ENCODE measurements around the gene ADCK1. TPM values are rescaled to one million over a fixed set of nuclear protein-coding genes. Genes with fewer than 3 reads are reported as not detected.

Gene ADCK1
- total RNA-seq, 4 donors from 2014 or later, result 7.8 to 22.3 (median 12.6) TPM

- Histone ChIP-seq H3K27ac (no peak overlapping the region), H3K4me1 (no peaks in the 10 kb centered on the region), H3K27me3 (no peaks in the 10 kb centered on the region), H3K4me3 (no peak overlapping the region), H3K9me3 (no peaks in the 10 kb centered on the region), H3K36me3 (no peaks in the 10 kb centered on the region)
- TF ChIP-seq EP300 (IDR thresholded peaks at IDR 0.05; ENCODE audit: low read depth) (no peak), POLR2A (IDR thresholded peaks at IDR 0.05) (no peak), POLR2AphosphoS5 (IDR thresholded peaks at IDR 0.05) (no peak), CTCF (IDR thresholded peaks at IDR 0.05) (no peak)
- intact Hi-C loops (cut with DNase I; ENCODE audit: low total_unique reads) (loop anchor here (10.0 kb wide), 1 partner anchor 698 kb away; no protein-coding TSS in a partner anchor), in situ Hi-C loops (cut with MboI; ENCODE audit: low pct_ligation_motif_present in 1 of 4, low pct_unique_long_range_greater_than_20kb in 1 of 4, low sequenced_read_pairs in 3 of 4) (loop anchor here in 3 of 4 donors (25.0 kb wide), 2 partner anchors 695 to 720 kb away; no protein-coding TSS in a partner anchor)
- WGBS, 2 donors (ENCODE audit: low coverage in 1 of 2), result 100% methylated on average over 3 of the region's 3 CpGs; no CpG with 5 or more reads in 1 of the 2 donors
- DNase-seq, result no peak
Observed at GRCh38 chr14:77866932-77867331, 67.0 kb downstream of the ADCK1 start.

- H3K36me3 ChIP-seq, result no peaks in the 10 kb centered on the region
- TF ChIP-seq EP300 (IDR thresholded peaks at IDR 0.05; ENCODE audit: low read depth) (no peak), CTCF (IDR thresholded peaks at IDR 0.05) (no peak), POLR2AphosphoS5 (IDR thresholded peaks at IDR 0.05) (no peak), POLR2A (IDR thresholded peaks at IDR 0.05) (no peak)
- in situ Hi-C loops (cut with MboI; ENCODE audit: low pct_ligation_motif_present in 1 of 4, low pct_unique_long_range_greater_than_20kb in 1 of 4, low sequenced_read_pairs in 3 of 4), result loop anchor here in 3 of 4 donors (25.0 kb wide), 2 partner anchors 695 to 720 kb away; no protein-coding TSS in a partner anchor
- H3K27me3 ChIP-seq, result no peaks in the 10 kb centered on the region
- intact Hi-C loops (cut with DNase I; ENCODE audit: low total_unique reads), result loop anchor here (10.0 kb wide), 1 partner anchor 697 kb away; no protein-coding TSS in a partner anchor
- DNase-seq, result no peak
- no peaks in the 10 kb centered on the region for H3K4me1 ChIP-seq
- WGBS, 2 donors (ENCODE audit: low coverage in 1 of 2), result 93 to 100% methylated on average over 1 to 7 of the region's 7 CpGs
- no peaks in the 10 kb centered on the region for H3K9me3 ChIP-seq
- H3K4me3 ChIP-seq, result no peak overlapping the region
- no peak overlapping the region for H3K27ac ChIP-seq
Observed at GRCh38 chr14:77867476-77867875, 67.6 kb downstream of the ADCK1 start.

GRCh38 chr14:77868552-77869285 lies 68.8 kb downstream of the ADCK1 start:
- TF ChIP-seq CTCF (IDR thresholded peaks at IDR 0.05) (no peak), POLR2A (IDR thresholded peaks at IDR 0.05) (no peak), EP300 (IDR thresholded peaks at IDR 0.05; ENCODE audit: low read depth) (no peak), POLR2AphosphoS5 (IDR thresholded peaks at IDR 0.05) (no peak)
- in situ Hi-C loops (cut with MboI; ENCODE audit: low pct_ligation_motif_present in 1 of 4, low pct_unique_long_range_greater_than_20kb in 1 of 4, low sequenced_read_pairs in 3 of 4), result loop anchor here in 3 of 4 donors (25.0 kb wide), 2 partner anchors 694 to 719 kb away; no protein-coding TSS in a partner anchor
- intact Hi-C loops (cut with DNase I; ENCODE audit: low total_unique reads), result loop anchor here (10.0 kb wide), 1 partner anchor 696 kb away; no protein-coding TSS in a partner anchor
- H3K27me3 ChIP-seq, result no peaks in the 10 kb centered on the region
- DNase-seq, result no peak
- no peaks in the 10 kb centered on the region for H3K36me3 ChIP-seq
- H3K27ac ChIP-seq, result no peak overlapping the region
- no peaks in the 10 kb centered on the region for H3K9me3 ChIP-seq
- no peak overlapping the region for H3K4me3 ChIP-seq
- H3K4me1 ChIP-seq, result no peaks in the 10 kb centered on the region
- WGBS, 2 donors (ENCODE audit: low coverage in 1 of 2), result 83 to 100% methylated on average over 1 to 13 of the region's 13 CpGs

GRCh38 chr14:77869340-77869739 lies 69.4 kb downstream of the ADCK1 start:
- Histone ChIP-seq H3K4me3 (no peak overlapping the region), H3K27me3 (no peaks in the 10 kb centered on the region), H3K4me1 (no peaks in the 10 kb centered on the region), H3K27ac (no peak overlapping the region), H3K9me3 (no peaks in the 10 kb centered on the region), H3K36me3 (no peaks in the 10 kb centered on the region)
- intact Hi-C loops (cut with DNase I; ENCODE audit: low total_unique reads) (loop anchor here (10.0 kb wide), 1 partner anchor 695 kb away; no protein-coding TSS in a partner anchor), in situ Hi-C loops (cut with MboI; ENCODE audit: low pct_ligation_motif_present in 1 of 4, low pct_unique_long_range_greater_than_20kb in 1 of 4, low sequenced_read_pairs in 3 of 4) (loop anchor here in 3 of 4 donors (25.0 kb wide), 2 partner anchors 693 to 718 kb away; no protein-coding TSS in a partner anchor)
- DNase-seq, result no peak
- TF ChIP-seq POLR2A (IDR thresholded peaks at IDR 0.05) (no peak), POLR2AphosphoS5 (IDR thresholded peaks at IDR 0.05) (no peak), CTCF (IDR thresholded peaks at IDR 0.05) (no peak), EP300 (IDR thresholded peaks at IDR 0.05; ENCODE audit: low read depth) (no peak)

Data from transverse colon (tissue), 4 donors.